ENCODE results near the gene RNF212B. TPM values are rescaled to one million over a fixed set of nuclear protein-coding genes. Genes with fewer than 3 reads are reported as not detected.

The RNF212B gene
- total and polyA plus RNA-seq, 2 of the 13 experiments (the other 11 are each of a cell fraction or from before 2014, with no cell fraction given), result 0.05 TPM; not detected in 1

DNA sequence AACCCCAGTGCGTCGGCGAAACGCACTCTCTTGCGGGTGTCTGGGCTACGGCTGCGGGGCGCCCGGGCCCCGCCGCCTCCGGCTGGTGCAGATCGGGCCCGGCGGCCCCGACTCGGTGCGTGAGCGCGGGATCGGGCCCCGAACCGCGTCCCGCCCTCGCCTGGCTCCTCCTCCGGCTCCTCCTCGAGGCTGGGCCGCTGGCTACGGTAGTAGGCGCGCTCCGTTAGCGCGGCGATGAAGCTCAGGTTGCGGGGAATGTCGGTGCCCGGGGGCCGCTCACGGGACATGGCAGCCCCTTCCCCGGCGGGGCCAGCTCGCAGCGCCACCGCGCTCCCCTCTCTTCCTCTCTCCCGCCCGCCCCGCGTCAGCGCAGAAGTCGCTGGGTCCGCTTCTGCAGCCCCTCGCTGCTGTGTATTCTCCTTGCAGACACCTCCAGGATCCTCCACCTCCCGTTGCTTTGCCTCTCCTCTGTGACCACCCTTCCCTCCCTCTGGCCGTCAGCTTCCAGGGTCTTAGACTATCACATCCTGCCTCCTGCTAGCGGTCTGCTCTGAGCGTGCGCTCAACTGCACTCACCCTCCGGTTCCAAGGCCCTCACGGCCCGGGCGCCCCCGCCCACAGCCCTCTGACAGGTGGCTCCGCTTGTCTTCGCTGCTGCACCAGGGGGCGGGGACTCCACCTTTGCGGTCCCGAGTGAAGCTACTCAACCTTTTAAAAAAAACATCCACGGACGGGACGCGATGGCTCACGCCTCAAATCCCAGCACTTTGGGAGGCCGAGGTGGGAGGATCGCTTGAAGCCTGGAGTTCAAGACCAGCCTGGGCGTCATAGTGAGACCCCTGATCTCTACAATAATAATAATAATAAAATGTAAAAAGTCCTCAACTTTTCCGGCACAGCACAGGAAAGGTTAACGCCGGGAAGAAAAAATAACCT lies 64.8 kb downstream of the RNF212B start, which contains the start of gene PPP1R3E (continued):
- TF ChIP-seq PBX2 (CRISPR knock-in tag; IDR thresholded peaks at IDR 0.05), result peak; percentile 27; the same call in 1 of the 2 replicates
- 0 out of 2 replicates have a peak, but pooled peaks have one; percentile 9 for TF ChIP-seq ZNF549 (CRISPR knock-in tag; IDR thresholded peaks at IDR 0.05)
- peak; percentile 29; the same call in 1 of the 2 replicates for TF ChIP-seq ZNF768 (CRISPR knock-in tag; IDR thresholded peaks at IDR 0.05)
- peak; percentile 82 for TF ChIP-seq TEAD3 (CRISPR knock-in tag; optimal IDR thresholded peaks at IDR 0.05; ENCODE audit: borderline replicate concordance)
- peak; percentile 28; the same call in 1 of the 2 replicates for TF ChIP-seq ZNF136 (CRISPR knock-in tag; IDR thresholded peaks at IDR 0.05; ENCODE audit: low read depth)
- 0 out of 2 replicates have a peak, but pooled peaks have one; percentile 51 for TF ChIP-seq ZNF10 (CRISPR knock-in tag; IDR thresholded peaks at IDR 0.05; ENCODE audit: borderline replicate concordance, low read depth)
- no peak for TF ChIP-seq CCDC6 (CRISPR knock-in tag; IDR thresholded peaks at IDR 0.05)
- peak; percentile 96 for TF ChIP-seq ZNF430 (CRISPR knock-in tag; IDR thresholded peaks at IDR 0.05)
- peak; percentile 70 for TF ChIP-seq BRD4 (CRISPR knock-in tag; IDR thresholded peaks at IDR 0.05)
- TF ChIP-seq MAZ (IDR thresholded peaks at IDR 0.05; ENCODE audit: borderline replicate concordance, low read depth, low read length), result peak; percentile 74; the same call in 1 of the 2 replicates
- TF ChIP-seq MAZ (CRISPR knock-in tag; IDR thresholded peaks at IDR 0.05; ENCODE audit: low read depth), result peak; percentile 64; the same call in 1 of the 2 replicates
- no peak for TF ChIP-seq SRSF4 (IDR thresholded peaks at IDR 0.05; ENCODE audit: low read depth, low read length, poor library complexity, severe bottlenecking)
- peak; percentile 55 for TF ChIP-seq THAP9 (CRISPR knock-in tag; IDR thresholded peaks at IDR 0.05; ENCODE audit: borderline replicate concordance)
- no peak; the same call in none of the 2 replicates for TF ChIP-seq ZNF766 (CRISPR knock-in tag; IDR thresholded peaks at IDR 0.05; ENCODE audit: borderline replicate concordance)
- TF ChIP-seq ZNF143 (CRISPR knock-in tag; IDR thresholded peaks at IDR 0.05), result peak; percentile 38; the same call in 1 of the 2 replicates
- peak; percentile 94 for TF ChIP-seq ZNF451 (CRISPR knock-in tag; IDR thresholded peaks at IDR 0.05)
- TF ChIP-seq SNAPC5 (CRISPR knock-in tag; IDR thresholded peaks at IDR 0.05; ENCODE audit: borderline replicate concordance), result 0 out of 2 replicates have a peak, but pooled peaks have one; percentile 6
- peak; percentile 80; the same call in 1 of the 2 replicates for TF ChIP-seq ZNF33B (CRISPR knock-in tag; IDR thresholded peaks at IDR 0.05)
- no peak for TF ChIP-seq FOXK2 (IDR thresholded peaks at IDR 0.05)
- TF ChIP-seq TBX2 (CRISPR knock-in tag; IDR thresholded peaks at IDR 0.05; ENCODE audit: borderline replicate concordance), result peak; percentile 77; the same call in 1 of the 2 replicates
- TF ChIP-seq NFYC (CRISPR knock-in tag; IDR thresholded peaks at IDR 0.05), result peak; percentile 40; the same call in 1 of the 2 replicates
- peak; percentile 89 for TF ChIP-seq DMTF1 (CRISPR knock-in tag; IDR thresholded peaks at IDR 0.05)

Data from HepG2 (cell line).